LNCaP clone FGC (cell line): ENCODE results near the gene ANKRD6.

Experiments used
- DNase-seq: peaks from one replicate; pipeline ENCODE4 v3.0.0-alpha.2; 2011; ENCODE audit warnings: low read depth
- H3K4me3 ChIP-seq: 2 replicates; pipeline ENCODE4 v1.5.1; 2011; ENCODE audit warnings: mild to moderate bottlenecking, low read depth, low read length, control low read depth
- TF ChIP-seq, protein P1 (sequence below): IDR thresholded peaks from 2 replicates; pipeline ENCODE4 v1.5.1; 2012; ENCODE audit warnings: mild to moderate bottlenecking; ENCODE audit not compliant: control insufficient read depth, insufficient read depth; ENCODE audit errors: extremely low read depth

ANKRD6 gene

DNA sequence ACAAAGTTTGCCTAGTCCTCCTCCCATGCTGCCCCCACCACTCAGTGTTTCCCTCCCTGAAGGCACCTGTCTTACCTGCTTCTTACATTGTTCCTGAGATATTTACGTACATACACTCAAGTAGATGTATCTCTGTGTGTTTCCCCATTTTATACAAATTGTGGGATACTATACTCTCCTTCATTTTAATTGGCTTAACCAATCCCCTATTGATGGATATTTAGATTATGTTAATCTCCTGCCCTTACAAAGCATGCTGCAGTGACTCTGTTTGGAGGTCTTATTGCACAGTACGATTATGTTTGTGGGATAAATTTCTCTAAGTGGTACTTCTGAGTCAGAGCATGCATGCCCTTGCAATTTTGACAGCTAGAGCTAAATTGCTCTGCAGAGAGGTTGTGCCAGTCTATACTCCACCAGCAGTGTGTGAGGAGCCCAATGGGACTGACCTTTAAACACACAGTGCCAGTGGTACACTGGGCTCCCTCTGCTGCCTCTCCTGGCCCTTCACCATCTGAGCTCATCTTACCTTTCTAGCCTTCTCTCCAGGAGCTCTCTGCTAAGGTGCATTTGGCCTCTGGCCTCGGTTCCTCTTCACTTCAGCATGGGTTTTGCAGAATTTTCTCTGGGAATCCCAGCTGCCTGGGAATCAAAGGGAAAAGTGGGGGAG, 148.2 kb downstream of the ANKRD6 start:
- H3K4me3 ChIP-seq, result no peak overlapping the region
- TF ChIP-seq, protein P1, sequence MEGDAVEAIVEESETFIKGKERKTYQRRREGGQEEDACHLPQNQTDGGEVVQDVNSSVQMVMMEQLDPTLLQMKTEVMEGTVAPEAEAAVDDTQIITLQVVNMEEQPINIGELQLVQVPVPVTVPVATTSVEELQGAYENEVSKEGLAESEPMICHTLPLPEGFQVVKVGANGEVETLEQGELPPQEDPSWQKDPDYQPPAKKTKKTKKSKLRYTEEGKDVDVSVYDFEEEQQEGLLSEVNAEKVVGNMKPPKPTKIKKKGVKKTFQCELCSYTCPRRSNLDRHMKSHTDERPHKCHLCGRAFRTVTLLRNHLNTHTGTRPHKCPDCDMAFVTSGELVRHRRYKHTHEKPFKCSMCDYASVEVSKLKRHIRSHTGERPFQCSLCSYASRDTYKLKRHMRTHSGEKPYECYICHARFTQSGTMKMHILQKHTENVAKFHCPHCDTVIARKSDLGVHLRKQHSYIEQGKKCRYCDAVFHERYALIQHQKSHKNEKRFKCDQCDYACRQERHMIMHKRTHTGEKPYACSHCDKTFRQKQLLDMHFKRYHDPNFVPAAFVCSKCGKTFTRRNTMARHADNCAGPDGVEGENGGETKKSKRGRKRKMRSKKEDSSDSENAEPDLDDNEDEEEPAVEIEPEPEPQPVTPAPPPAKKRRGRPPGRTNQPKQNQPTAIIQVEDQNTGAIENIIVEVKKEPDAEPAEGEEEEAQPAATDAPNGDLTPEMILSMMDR, result no peak
- DNase-seq, result no peak

DNA sequence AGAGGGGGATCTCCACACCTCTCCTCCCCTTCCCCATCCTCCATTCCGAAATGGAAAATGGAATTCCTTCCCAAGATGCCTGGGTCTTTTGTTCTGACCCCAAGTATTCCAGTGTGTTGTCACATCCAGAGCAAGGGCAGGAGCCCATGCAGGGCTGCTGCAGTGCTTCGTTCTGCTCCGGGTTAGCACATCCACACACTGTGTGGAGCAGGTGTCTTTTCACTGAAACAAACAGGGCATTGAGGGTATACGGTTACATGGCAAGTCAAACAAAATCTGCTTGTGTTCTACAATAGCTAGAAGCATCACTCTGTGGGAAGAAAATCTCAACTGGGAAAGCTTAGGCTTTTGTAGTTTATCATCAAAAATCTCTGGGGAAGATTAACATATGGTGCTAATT, 148.7 kb downstream of the ANKRD6 start:
- H3K4me3 ChIP-seq, result no peak overlapping the region
- no peak for DNase-seq
- TF ChIP-seq, protein P1, result no peak

DNA sequence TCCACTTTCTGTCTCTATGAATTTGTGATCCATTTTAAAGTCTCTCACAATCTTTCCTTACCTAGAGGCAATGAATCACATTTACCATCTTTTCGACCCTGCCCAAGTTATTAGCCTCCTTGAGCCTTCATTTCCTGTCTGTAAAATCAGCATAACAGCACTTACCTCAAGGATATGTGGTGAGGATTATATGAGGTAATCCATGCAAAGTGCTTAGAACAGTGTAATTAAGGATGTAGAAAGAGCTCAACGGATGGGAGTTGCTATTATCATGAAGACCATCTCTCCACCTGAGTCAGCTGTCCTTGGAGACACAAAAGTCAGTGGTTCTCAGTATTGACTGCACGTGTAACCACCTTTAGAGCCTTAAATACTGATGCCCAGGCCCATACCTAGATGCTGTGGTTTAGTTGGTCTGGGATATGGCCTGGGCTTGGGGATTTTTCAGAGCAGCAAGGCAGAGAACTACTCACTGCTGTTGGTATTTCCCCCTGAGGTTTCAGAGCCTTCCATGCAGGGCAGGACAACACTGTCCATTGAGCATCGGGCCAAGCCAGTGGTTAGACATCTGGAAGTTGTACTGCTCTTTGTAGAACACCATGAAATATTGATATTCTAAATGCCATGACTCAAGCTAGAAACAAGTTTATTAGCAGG, 149.8 kb downstream of the ANKRD6 start:
- TF ChIP-seq, protein P1, result no peak
- no peak for DNase-seq
- H3K4me3 ChIP-seq, result no peak overlapping the region

DNA sequence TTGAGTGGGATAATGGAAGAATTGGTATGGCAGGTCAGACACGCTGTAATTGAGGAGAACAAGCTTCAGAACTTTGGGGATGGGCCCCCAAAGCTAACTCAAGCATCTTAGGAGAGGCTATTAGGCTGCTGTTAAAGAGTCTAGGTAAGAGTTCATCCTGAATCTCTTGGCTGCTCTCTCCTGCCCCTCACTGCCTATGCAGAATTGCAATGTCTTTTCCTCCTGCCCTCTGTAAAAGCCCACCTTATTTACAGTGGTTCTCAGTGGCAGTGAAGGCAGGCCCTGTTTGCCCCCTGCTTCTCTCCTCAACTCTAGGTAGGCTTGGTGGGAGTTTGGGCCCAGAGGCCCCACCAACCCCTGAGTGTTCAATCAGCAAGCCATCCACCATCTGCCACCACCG, 150.6 kb downstream of the ANKRD6 start:
- TF ChIP-seq, protein P1, result no peak
- H3K4me3 ChIP-seq, result no peak overlapping the region
- no peak for DNase-seq

DNA sequence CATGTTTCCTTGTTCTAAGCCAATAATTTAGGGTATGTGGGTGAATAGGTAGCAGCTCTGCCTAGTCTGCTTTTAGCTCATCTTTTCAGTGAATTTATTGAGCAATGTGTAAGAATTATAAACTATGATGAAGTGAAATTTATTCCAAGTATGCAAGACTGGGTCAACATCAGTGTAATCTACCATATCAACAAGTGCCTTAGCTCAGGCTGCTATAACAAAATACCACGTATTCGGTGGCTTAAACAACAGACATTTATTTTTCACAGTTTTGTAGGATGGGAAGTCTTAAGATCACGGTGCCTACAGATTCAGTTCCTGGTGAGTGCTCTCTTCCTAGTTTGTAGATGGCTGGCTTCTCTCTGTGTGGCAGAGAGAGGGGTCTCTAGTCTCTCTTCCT, 151.6 kb downstream of the ANKRD6 start:
- no peak overlapping the region for H3K4me3 ChIP-seq
- no peak for DNase-seq
- TF ChIP-seq, protein P1, result no peak

DNA sequence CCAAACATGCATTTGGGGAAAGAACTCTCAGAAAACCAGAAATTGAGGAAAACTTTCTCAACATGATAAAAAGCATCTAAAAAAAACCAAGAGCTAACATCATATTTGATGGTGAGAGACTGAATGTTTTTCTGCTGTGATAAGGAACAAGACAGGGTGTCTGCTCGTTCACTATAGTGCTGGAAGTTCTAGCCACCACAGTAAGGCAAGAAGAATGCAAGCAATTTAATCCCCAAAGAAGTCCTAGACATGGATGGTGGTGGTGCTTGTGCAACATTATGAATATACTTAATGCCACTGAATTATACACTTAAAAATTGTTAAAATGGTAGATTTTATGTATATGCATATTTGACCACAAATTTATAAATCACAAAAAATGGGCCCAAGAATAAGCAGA, 152.2 kb downstream of the ANKRD6 start:
- no peak overlapping the region for H3K4me3 ChIP-seq
- no peak for DNase-seq
- TF ChIP-seq, protein P1, result no peak
